NB4 (cell line): Measurements from ENCODE around the gene MAD1L1.

Experiments
- MYC ChIP-seq: IDR thresholded peaks from 2 replicates; pipeline ENCODE4 v1.6.1; 2011; ENCODE audit warnings: low read depth, low read length
- TF ChIP-seq, protein P1 (sequence below): IDR thresholded peaks from one replicate; pipeline ENCODE4 v1.5.1; 2012; ENCODE audit warnings: low read depth, low read length

DNA sequence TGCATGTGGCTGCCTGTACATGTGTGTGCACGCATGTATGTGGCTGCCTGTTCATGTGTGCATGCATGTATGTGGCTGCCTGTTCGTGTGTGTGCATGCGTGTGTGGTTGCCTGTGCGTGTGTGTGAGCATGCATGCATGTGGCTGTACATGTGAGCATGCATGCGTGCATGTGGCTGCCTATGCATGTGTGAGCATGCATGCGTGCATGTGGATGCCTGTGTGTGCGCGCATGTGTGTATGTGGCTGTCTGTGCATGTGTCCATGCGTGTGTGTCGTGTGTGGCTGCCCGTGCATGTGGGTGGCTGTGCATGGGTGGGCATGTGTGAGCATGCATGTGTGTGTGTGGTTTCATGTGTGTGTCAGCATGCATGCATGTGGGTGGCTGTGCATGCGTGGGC lies 344.3 kb downstream of the MAD1L1 start:
- no peak for TF ChIP-seq MYC
- TF ChIP-seq, protein P1, sequence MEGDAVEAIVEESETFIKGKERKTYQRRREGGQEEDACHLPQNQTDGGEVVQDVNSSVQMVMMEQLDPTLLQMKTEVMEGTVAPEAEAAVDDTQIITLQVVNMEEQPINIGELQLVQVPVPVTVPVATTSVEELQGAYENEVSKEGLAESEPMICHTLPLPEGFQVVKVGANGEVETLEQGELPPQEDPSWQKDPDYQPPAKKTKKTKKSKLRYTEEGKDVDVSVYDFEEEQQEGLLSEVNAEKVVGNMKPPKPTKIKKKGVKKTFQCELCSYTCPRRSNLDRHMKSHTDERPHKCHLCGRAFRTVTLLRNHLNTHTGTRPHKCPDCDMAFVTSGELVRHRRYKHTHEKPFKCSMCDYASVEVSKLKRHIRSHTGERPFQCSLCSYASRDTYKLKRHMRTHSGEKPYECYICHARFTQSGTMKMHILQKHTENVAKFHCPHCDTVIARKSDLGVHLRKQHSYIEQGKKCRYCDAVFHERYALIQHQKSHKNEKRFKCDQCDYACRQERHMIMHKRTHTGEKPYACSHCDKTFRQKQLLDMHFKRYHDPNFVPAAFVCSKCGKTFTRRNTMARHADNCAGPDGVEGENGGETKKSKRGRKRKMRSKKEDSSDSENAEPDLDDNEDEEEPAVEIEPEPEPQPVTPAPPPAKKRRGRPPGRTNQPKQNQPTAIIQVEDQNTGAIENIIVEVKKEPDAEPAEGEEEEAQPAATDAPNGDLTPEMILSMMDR, result no peak
